C4-2B (cell line): ENCODE results near the gene SEZ6.

Experiments used
- H3K27ac ChIP-seq: fragments of 450-650 bp; 2 replicates; pipeline ENCODE4 v1.5.1; 2017
- CTCF ChIP-seq: fragments of 450-650 bp; conservative IDR thresholded peaks from 2 replicates; pipeline ENCODE4 v1.5.1; 2017; ENCODE audit warnings: mild to moderate bottlenecking
- ZFX ChIP-seq: fragments of 450-650 bp; IDR thresholded peaks from 2 replicates; pipeline ENCODE4 v1.6.1; 2017

SEZ6 gene

GRCh38 chr17:28959471-28959871 lies 46.4 kb downstream of the SEZ6 start:
- TF ChIP-seq CTCF (no peak), ZFX (no peak)
- H3K27ac ChIP-seq = no peak overlapping the region

- TF ChIP-seq ZFX (no peak), CTCF (no peak)
- H3K27ac ChIP-seq = no peak overlapping the region
Measured at GRCh38 chr17:28958820-28959455, 46.9 kb downstream of the SEZ6 start.

GRCh38 chr17:28957992-28958355 lies 47.9 kb downstream of the SEZ6 start:
- no peak overlapping the region for H3K27ac ChIP-seq
- TF ChIP-seq ZFX (no peak), CTCF (no peak)

GRCh38 chr17:28957277-28957991 lies 48.4 kb downstream of the SEZ6 start:
- H3K27ac ChIP-seq = no peak overlapping the region
- TF ChIP-seq ZFX (no peak), CTCF (no peak)

GRCh38 chr17:28956861-28957260 lies 49.0 kb downstream of the SEZ6 start:
- no peak overlapping the region for H3K27ac ChIP-seq
- TF ChIP-seq CTCF (no peak), ZFX (no peak)

GRCh38 chr17:28956112-28956511 lies 49.7 kb downstream of the SEZ6 start:
- no peak overlapping the region for H3K27ac ChIP-seq
- no peak for TF ChIP-seq CTCF
- no peak for TF ChIP-seq ZFX

- no peak for TF ChIP-seq ZFX
- TF ChIP-seq CTCF = no peak
- no peak overlapping the region for H3K27ac ChIP-seq
Measured at GRCh38 chr17:28955408-28955807, 50.4 kb downstream of the SEZ6 start.
